ENCODE data around the gene LRMDA.

DNA sequence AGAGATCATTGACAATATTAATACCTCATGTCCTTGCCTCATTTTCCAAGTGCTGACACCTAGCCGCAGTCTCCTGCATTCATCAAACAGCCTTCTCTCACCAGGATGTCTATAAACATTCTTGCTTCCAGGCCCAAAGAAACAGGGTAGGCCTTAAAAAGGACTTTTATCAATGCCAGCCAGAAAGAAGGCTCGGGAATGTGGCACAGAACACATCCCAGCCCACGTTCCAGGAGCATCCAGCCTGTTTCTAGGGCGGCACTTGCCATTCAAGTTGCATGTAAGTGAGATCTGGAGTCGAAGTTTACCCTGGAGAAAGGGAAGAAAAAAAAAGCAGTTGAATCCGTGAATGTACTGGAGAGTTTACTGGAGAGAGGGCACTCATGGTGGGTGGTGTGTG lies 1123.1 kb downstream of the LRMDA start:
- TF ChIP-seq, protein P1, sequence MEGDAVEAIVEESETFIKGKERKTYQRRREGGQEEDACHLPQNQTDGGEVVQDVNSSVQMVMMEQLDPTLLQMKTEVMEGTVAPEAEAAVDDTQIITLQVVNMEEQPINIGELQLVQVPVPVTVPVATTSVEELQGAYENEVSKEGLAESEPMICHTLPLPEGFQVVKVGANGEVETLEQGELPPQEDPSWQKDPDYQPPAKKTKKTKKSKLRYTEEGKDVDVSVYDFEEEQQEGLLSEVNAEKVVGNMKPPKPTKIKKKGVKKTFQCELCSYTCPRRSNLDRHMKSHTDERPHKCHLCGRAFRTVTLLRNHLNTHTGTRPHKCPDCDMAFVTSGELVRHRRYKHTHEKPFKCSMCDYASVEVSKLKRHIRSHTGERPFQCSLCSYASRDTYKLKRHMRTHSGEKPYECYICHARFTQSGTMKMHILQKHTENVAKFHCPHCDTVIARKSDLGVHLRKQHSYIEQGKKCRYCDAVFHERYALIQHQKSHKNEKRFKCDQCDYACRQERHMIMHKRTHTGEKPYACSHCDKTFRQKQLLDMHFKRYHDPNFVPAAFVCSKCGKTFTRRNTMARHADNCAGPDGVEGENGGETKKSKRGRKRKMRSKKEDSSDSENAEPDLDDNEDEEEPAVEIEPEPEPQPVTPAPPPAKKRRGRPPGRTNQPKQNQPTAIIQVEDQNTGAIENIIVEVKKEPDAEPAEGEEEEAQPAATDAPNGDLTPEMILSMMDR (IDR thresholded peaks at IDR 0.05) = no peak
- TF ChIP-seq POLR2A (IDR thresholded peaks at IDR 0.05) = no peak
